Amygdala (tissue), 56 donors: ENCODE measurements around the gene MTMR2.
"Not testable (repeated sequence)": the region's sequence is repeated elsewhere in the genome, so short reads cannot be mapped to it uniquely, and the experiment has no call there.

Experiments used
- DNase-seq, 56 donors: peaks; one replicate each; lab custom pipeline; 2025; lab: John Stamatoyannopoulos, UW

MTMR2 gene

DNA sequence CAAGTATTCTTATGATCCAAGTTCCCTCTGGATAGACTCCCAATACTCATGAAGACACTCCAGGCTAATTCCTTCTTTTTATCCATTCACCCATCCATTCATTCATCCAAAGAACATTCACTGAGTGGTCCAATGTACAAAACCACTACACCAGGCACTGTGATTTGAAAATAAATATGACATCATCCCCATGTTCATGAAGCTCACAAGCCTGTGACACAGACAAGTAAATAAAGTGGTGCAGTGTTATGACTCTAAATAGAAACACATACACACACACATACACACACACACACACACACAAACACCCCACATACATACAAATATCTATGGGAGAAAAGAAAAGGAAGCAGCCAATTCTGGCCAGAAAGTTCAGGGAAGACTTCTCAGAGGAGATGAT, 35.5 kb downstream of the MTMR2 start:
- DNase-seq = no peak

DNA sequence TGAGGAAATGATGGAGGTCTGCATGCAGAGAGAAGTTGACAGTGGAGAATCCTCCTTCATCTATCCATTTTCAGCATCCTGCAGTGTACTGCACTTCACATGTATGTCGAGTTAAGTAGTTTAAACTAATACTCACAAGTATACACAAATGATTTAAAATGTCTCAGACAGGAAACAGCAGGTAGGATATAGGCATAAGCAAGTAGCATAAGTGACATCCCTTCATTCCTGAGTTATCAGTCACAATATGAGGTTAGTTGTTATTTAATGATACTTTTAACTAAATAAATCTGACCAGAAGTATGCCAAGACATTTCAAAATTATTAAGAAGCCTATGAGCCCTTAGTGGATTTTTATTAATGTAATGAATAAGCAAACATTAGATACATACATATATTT, 37.4 kb downstream of the MTMR2 start:
- DNase-seq = no peak

DNA sequence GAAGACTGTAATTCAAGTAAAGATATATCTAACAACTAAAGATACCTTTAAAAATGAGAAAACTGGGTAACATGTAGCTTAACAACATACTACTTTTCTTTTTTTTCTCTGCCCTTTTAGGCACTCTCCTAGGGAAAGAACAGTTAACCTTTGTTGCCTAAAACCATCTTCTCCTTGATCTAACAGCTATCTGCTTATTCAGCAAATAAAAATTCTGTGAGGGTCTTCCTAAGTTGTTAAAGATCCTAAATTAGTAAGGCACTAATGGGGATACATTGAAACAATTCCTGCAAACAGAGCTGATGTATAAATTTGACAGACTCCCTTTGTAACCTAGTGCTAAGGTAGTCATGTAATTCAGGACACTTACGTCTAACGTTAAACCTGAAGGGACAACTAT, 39.1 kb downstream of the MTMR2 start:
- DNase-seq = no peak

DNA sequence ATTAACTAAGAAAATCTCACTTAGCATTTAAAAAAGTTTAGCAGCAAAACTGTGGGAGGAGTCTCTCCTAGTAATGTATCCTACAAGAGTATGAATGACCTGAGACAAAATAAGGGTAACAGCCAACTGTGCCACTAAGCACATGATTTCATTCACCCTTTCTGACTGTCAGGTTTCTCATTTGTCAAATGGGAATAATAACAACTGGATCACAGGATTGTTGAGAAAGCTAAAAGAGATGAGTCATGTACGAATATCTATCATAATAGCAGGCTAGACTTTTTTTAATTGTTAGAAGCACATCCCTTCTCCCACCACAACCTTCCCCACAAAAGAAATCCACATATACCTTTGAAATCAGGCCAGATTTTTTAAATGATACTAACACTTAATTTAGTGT, 39.5 kb downstream of the MTMR2 start:
- no peak for DNase-seq

DNA sequence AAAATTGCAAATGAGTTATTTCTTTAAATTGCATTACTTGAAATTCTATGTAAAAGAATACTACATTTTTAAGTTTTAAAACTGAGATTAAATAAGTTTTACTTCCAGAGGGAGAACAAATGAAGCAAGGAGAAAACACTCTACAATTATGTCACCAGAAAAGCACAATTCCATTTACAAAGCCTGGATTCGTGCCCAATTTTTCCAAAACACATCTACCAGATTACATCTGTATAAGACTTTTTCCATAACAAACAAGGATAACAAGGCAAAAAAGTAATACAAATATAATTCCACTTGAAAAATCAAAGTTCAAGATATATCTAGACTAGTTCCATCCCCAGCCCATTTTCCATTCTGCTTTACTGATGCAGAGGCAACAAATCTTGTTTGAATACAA, 40.5 kb downstream of the MTMR2 start:
- DNase-seq = no peak

DNA sequence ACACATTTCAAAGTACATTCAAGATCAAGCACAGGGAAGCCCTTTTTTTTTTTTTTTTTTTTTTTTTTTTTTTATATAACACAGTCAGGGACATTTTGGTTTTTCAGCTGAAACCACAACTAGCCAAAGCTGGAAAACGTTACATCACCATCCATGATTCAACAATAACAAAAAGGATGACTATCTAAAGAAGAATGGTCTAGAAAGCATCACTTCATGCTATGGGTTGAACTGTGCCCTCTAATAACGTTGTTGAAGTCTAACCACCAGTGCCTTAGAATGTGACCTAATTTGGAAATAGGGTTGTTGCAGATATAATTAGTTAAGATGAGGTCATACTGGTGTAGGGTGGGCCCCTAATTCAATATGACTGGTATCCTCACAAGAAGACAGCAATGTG, 46.6 kb downstream of the MTMR2 start:
- no peak for DNase-seq

DNA sequence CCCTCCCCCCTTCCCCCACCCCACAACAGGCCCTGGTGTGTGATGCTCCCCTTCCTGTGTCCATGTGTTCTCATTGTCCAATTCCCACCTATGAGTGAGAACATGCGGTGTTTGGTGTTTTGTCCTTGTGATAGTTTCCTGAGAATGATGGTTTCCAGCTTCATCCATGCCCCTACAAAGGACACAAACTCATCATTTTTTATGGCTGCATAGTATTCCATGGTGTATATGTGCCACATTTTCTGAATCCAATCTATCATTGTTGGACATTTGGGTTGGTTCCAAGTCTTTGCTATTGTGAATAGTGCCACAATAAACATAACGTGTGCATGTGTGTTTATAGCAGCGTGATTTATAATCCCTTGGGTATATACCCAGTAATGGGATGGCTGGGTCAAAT, 53.0 kb downstream of the MTMR2 start:
- DNase-seq = not testable (repeated sequence)

DNA sequence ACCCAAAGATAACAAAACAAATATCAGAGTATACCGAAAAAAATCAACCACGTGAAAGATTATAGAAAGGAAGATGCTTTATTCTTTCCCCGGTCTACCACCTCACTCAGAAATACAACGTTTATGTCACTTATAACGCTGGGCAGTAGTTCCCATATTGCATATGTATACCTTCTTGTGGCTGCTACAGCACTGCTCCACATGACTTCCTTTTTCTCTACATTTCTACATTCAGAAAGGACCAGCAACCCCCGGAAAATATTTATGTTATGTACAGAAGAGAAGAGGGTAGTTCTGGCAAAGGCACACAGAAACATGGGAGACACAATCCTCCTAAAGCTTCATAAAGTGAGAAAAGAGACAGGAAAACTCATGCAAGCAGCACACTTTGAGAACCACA, 56.8 kb downstream of the MTMR2 start:
- DNase-seq = no peak

DNA sequence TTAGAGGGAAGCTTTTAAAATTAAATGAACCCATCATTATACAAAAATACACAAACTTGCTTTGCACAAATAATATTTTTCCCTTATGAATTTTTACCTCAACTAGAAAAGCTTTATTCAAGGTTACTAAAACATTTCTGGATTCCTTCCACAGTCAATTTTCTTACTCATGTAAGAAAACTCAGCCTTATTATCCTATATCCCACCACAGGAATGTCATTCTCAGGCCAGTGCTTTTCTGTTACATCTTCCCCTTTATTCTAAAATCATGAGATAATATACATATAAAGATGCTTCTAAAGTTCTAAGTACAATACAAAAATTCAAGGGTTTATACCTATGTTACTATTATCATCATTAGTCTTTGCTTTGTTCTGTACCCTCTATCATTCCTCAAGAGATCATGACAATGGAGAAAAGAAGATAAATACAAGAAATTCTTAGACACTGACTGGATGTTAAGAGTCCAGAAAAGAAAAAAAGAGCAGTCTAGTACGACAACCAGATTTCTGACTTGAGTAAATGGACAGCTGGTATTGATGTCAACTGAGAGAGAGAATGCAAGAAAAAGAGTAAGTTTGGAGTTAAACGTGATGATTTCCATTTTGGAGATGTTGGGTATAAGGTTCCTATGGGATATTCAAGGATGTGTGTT, 60.3 kb downstream of the MTMR2 start:
- DNase-seq = no peak

DNA sequence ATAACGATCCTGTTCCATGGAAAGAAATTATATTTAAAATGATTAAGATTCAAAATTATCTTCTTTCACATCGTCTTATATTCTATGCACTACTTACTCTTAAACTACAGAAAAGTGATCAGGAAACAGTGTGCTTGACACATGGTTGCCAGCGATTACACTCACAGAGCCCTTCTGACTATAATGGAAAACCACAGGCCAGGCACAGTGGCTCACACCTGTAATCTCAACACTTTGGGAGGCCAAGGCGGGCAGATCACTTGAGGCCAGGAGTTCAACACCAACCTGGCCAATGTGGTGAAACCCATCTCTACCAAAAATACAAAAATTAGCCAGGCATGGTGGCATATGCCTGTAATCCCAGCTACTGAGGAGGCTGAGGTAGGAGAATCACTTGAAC, 63.9 kb downstream of the MTMR2 start:
- DNase-seq = not testable (repeated sequence)

DNA sequence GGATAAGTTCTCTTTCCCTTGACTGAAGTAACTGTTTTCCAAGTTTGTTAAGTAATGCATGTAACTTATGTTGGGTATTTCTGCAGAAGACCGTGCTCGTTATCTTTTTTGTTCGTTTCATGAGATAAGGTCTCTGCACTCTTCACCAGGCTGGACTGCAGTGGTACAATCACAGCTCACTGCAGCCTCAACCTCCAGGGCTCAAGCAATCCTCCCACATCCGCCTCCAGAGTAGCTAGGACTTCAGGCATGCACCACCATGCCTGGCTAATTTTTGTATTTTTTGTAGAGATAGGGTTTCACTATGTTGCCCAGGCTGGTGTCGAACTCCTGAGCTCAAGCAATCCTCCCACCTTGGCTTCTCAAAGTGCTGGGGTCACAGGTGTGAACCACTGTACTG, 69.5 kb downstream of the MTMR2 start:
- DNase-seq = not testable (repeated sequence)

DNA sequence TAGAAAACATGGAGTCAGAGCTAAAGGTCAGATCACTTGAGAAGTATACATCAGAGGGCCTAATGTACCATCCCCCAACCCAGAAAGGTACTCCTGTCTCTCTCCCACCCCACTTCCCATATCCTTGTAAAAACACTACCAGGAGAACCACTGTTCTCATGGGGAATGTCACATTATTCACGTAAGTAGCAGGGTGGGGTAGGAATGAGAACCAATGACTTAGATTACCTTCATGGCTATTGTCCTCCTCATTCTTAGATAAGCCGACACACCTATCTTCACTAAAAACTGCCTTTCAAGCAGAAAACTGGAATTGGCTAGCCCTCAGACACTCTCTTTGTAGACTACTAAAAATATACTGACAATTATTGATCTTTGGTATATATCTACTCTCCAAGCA, 70.0 kb downstream of the MTMR2 start:
- no peak for DNase-seq

DNA sequence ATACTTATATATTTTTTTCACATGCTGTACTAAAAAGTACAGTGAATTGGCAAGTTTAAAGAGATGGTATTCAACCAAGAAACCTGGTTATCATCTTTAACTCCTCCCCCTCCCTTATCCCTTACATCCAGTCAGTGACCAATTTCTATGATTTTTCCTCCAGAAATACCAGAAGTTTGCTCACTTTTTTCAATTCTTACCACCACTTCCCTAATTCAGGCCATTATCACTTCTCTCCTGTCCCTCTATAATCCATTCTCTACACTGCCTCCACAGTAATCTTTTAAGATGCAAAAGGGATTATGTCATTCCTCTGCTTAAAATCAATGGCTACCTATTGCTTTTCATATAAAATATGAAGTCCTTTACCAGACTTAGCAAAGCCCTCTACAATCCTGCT, 70.8 kb downstream of the MTMR2 start:
- DNase-seq = no peak

DNA sequence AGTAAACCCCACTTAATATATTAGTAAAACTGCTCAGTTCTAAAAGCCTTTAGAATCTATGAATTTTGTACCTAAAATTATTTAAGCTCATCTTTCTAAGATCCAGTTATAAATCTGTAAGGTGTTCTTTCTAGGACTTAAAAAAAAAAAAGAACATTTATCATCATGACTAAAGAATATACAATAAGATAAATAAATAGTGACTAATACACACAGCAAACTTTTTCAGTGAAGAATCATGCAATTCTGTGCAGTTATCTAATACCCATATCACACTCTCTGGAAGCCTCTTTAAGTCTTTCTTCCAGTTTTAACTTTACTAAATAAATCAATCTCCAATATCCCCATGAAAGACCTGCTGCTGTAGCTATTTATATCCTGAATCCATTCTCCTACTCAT, 73.8 kb downstream of the MTMR2 start:
- no peak for DNase-seq

DNA sequence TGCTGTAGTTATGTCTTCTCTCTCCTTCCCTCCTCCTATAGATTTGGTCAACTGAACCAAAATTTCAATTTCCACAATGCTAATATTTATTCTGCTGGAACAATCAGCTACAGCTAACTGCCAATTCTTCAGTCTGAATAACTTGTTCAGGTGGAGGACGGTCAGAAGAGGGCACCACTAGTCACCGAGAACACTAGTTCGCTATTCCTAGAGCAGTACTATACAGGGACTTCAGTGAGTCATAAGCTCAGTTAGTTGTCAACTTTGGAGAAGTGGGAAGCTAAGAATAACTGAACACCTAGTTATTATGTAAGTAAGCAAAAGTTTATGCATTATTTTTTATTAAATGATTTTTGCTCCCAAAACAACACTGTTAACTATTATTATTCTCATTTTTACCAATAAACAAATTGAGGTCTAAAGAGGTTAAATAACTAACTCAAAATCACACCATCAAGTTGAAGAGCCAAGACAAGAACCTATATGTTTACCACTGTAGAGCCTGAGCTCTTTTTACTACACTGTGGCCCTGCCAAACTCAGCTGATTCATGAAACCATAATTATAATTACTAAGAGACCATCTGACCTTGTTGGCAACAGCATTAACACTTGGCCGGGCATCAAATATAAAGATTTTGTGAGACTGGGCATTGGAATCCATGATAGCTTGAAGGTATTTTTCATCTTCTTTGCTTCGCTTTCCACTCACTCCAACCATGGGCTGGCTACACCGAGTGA, 74.7 kb downstream of the MTMR2 start:
- DNase-seq = peak in 30 of 56 donors; percentile 2 to 69 (median 22)

DNA sequence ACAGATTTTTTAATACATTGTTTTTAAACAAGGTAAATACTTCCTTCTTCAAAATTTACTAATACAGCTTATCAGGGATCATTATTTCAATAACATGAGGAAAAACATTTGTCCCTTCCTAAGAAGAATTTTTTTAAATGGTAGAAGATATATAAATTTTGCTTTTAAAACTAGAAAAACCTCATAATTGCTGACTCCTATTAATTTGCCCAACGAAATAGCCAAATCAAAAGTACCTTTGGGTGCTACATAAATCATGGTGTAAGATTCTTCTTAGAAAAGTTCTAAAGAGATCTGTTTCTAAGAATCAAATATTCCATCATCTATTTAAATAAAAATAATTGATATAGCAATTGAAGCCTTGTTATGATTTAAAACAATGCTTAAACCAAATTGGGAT, 78.7 kb downstream of the MTMR2 start:
- no peak for DNase-seq

DNA sequence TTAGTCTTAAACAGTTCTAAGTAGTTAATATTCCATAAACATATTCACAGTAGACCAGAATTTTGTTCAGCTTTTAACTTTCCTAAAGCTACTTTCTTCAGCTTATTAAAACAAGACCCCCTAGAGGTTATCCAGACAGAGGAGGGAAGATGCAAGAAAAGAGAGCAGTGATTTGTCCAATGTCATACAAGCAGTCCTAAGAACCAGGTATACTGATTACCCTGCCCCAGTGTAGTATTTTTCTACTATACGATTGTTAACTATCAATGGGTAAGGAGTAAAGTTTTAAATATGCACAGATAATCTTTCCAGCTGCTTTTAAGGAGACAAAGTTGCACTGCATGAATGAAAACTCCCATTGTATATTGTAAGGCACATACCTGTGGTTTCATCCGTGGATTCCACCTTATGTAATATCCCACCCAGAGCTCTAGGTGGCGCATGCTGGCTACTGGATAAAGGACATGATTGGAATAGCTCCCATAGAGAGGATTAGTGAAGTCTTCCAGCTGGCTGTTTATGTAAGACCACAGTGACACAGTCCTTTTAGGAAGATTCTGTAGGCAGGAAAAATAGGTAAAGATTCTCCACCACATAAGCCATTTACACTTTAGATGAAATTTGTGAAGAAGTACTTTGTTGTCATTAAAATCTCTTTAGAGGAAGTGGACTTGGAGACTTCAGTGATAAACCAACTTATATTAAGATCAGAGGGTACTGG, 88.0 kb downstream of the MTMR2 start:
- DNase-seq = peak in 32 of 56 donors; percentile 1 to 59 (median 8)

DNA sequence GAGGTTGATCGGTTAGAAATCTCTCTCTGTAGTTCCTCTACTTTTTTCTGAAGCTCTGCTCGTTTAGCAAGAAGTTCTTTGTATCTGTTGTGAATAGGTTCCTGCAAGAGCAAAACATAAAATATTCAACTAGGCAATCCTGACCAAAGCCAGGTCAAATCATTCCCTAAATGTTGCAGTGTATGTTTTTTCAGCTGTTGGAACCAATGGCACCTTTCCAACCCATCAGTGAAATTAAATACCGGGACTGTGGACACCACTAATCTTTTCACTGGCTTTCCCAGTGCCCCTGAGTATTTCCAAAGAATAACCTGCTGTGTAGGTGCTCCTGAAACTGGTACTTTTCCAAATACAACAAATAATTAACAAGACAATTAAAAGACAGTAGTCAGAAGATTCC, 88.6 kb downstream of the MTMR2 start:
- no peak for DNase-seq

DNA sequence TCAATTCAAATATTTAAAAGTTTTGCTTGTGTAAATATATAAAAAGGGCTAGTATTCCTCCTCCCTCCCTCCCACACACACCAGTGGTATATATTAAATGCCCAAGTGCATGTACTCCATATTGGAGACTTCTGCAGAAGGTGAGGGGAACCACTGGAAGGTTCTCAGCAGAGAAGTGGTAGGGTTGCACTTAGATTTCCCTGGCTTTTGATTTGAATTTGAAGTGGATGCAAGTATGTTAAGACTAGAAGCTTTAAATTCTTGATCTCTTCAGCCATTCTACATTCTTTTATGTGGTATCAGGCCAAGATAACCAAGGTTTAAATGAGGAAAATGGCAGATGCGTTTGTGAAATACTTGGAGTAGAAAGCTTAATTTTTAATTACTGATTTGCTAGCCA, 90.5 kb downstream of the MTMR2 start:
- DNase-seq = no peak

DNA sequence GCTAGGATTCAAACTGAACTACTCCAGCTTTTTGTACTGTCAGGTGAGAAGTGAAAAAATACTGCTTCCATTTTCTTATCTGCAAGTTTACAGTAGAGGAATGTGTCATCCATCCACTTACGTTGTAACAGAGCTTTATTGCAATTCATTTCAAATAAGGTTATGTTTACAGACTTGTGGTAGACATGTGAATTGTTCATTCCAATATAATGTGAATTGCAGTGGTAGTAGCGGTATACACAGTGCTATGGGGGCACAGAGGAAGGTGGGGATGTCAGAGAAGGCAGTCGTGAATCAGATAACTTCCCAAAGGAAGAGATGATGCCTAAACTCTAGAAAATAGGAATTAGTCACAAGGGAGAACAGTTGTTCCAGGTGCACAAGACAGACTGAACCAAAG, 91.1 kb downstream of the MTMR2 start:
- DNase-seq = no peak

DNA sequence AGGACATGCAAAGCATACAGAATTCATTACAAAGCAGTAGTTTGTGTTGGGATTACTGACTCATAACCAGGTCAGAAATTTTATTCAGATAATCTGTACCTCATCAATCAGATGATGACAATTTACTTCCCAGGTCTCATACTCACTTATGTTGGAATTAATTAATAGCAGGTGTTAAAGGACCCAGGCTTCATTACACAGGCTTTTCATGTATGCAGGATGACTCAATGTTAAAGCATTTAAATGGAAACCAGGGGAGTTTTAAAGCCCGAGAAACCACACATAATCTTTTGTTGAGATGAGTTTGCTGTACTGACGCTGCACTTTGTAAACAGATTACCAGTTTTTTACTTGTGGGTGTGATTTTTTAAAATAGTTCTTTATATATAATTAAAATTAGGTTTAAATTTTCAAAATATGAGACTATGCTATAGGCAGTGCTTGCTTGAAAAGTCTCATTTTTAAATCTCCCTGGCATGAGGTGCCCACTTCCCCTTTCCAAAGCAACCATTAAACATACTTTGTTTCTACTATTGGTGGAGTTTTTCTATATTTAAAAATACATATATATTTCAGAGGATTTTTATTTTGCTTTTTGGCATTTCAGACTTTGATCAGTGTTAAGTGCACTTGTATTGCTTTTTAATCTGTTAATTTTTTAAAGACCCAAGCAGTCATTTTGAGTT, 92.6 kb downstream of the MTMR2 start:
- DNase-seq = no peak
